OCI-LY7 (cell line): Measurements from ENCODE around the gene TMEM9B. TPM values are rescaled to one million over a fixed set of nuclear protein-coding genes. Genes with fewer than 3 reads are reported as not detected.

Source experiments
- BruUV-seq: library from RNA; stranded (reverse); fragments of 400-500 nt; replicated peaks from 2 replicates; lab custom pipeline; 2021; lab: Mats Ljungman, UMichigan
- CTCF ChIA-PET: fragments of 300-600 bp; sonication (Branson Sonifier 250); formaldehyde crosslinking; loops from one replicate; lab custom pipeline; 2022; ENCODE audit warnings: antibody characterized with exemption; ENCODE audit not compliant: unreplicated experiment; lab: Charles Lee
- POLR2A ChIA-PET: fragments of 300-600 bp; sonication (Branson Sonifier 250); formaldehyde crosslinking; loops from one replicate; lab custom pipeline; 2022; ENCODE audit warnings: antibody characterized with exemption; lab: Charles Lee
- DNase-seq: peaks from one replicate; pipeline ENCODE4 v3.0.0-alpha.2; 2015; ENCODE audit warnings: low spot score
- H2AFZ ChIP-seq: fragments of 200-600 bp; sonication (generic), shearing (Covaris generic); 2 replicates; pipeline ENCODE4 v1.6.1; 2014; ENCODE audit warnings: mild to moderate bottlenecking, antibody characterized with exemption, low read length, moderate library complexity
- H3K27ac ChIP-seq: fragments of 200-600 bp; sonication (generic); 2 replicates; pipeline ENCODE4 v1.5.1; 2014; ENCODE audit warnings: mixed run types, low read depth, mild to moderate bottlenecking, moderate library complexity, low read length, inconsistent platforms; ENCODE audit not compliant: poor library complexity, severe bottlenecking
- H3K36me3 ChIP-seq: fragments of 200-600 bp; sonication (generic); 2 replicates; pipeline ENCODE4 v1.6.1; 2014; ENCODE audit warnings: mild to moderate bottlenecking, antibody characterized with exemption, low read length, moderate library complexity, mixed read lengths; ENCODE audit not compliant: insufficient read depth
- H3K4me1 ChIP-seq: fragments of 200-600 bp; sonication (generic); 2 replicates; pipeline ENCODE4 v1.5.1; 2014; ENCODE audit warnings: mild to moderate bottlenecking, low read length; ENCODE audit not compliant: insufficient read depth, poor library complexity, severe bottlenecking
- H3K4me2 ChIP-seq: fragments of 200-600 bp; sonication (generic); 2 replicates; pipeline ENCODE4 v1.6.1; 2014; ENCODE audit warnings: mild to moderate bottlenecking, low read length
- H3K4me3 ChIP-seq: fragments of 200-600 bp; sonication (generic); 2 replicates; pipeline ENCODE4 v1.5.1; 2014; ENCODE audit warnings: mild to moderate bottlenecking, low read depth, low read length; ENCODE audit not compliant: poor library complexity, severe bottlenecking
- H3K79me2 ChIP-seq: fragments of 200-600 bp; sonication (generic); 2 replicates; pipeline ENCODE4 v1.6.1; 2016; ENCODE audit warnings: low read depth, mild to moderate bottlenecking, low read length, moderate library complexity, mixed read lengths; ENCODE audit not compliant: insufficient read depth
- H3K9me2 ChIP-seq: fragments of 200-600 bp; sonication (generic); 2 replicates; pipeline ENCODE4 v1.6.1; 2016; ENCODE audit warnings: mild to moderate bottlenecking, low read length, mixed read lengths; ENCODE audit not compliant: insufficient read depth
- H3K9me3 ChIP-seq: fragments of 200-600 bp; sonication (generic); 2 replicates; pipeline ENCODE4 v1.6.1; 2014; ENCODE audit warnings: mild to moderate bottlenecking, mixed run types, low read length, mixed read lengths
- H4K20me1 ChIP-seq: fragments of 200-600 bp; sonication (generic); 2 replicates; pipeline ENCODE4 v1.6.1; 2014; ENCODE audit warnings: mild to moderate bottlenecking, antibody characterized with exemption, low read length, moderate library complexity, mixed read lengths; ENCODE audit not compliant: insufficient read depth
- EZH2phosphoT487 ChIP-seq: fragments of 200-600 bp; sonication (generic); IDR thresholded peaks from 2 replicates; pipeline ENCODE4 v1.6.1; 2018; ENCODE audit warnings: low read depth, borderline replicate concordance, mild to moderate bottlenecking, mixed run types, antibody characterized with exemption, low read length, moderate library complexity, mixed read lengths
- intact Hi-C: fragments of 100-400 bp; cut with micrococcal nuclease; formaldehyde crosslinking; loops from one replicate; pipeline ENCODE4 v1.10.0; 2022; ENCODE audit not compliant: unreplicated experiment
- total RNA-seq, 2 experiments: library from RNA; depleted of rRNA in 1 of 2; stranded (reverse); fragments of >200 nt in 1 of 2; shearing (Covaris generic) in 1 of 2; gene quantifications; 2 replicates each; pipeline ENCODE4 v1.2.3, GENCODE V29; 2014 to 2022
- TF ChIP-seq, protein P1 (sequence below): fragments of 200-600 bp; sonication (generic); conservative IDR thresholded peaks from 2 replicates; pipeline ENCODE4 v1.5.1; 2014; ENCODE audit warnings: mild to moderate bottlenecking, antibody characterized with exemption, low read length, moderate library complexity, mixed read lengths

TMEM9B gene
- total RNA-seq, 2 experiments from 2014 or later: 13.0 to 13.4 TPM

DNA sequence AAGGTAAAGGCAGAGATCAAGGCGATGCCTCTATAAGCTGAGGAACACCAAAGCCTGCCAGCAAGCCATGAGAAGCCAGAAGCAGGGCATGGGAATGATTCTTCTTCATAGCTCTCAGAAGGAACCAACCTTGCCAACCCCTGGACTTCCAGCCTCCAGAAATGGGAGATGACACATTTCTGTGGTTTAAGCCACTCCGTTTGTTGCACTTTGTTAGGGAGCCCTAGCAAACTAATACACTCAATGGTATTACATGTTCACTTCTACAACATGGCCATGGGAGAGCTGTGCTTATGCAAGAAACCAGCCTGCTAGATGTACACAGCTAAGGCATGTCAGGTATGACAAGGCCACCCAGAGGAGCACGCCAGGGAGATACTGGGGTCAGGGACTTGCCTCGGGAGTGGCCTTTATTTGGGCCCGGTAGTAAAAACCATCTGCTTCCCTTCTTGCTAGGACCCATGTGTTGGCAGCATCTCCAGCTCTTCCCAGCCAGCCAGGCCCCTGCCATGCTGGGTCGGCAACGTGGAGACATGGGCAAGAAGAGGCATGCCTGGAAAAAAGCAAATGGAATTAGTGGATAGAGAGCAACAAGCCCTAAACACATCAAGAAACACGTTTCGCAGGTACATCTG lies 35.1 kb downstream of the TMEM9B start:
- no peak overlapping the region for H3K4me2 ChIP-seq
- no peaks in the 10 kb centered on the region for H3K36me3 ChIP-seq
- POLR2A ChIA-PET: no interaction called here
- no peak overlapping the region for H3K4me3 ChIP-seq
- intact Hi-C loops: no loop called here
- no peaks in the 10 kb centered on the region for H3K79me2 ChIP-seq
- CTCF ChIA-PET: no interaction called here
- no peaks in the 10 kb centered on the region for H3K9me3 ChIP-seq
- no peaks in the 10 kb centered on the region for H3K4me1 ChIP-seq
- no peak overlapping the region for H2AFZ ChIP-seq
- TF ChIP-seq, protein P1, sequence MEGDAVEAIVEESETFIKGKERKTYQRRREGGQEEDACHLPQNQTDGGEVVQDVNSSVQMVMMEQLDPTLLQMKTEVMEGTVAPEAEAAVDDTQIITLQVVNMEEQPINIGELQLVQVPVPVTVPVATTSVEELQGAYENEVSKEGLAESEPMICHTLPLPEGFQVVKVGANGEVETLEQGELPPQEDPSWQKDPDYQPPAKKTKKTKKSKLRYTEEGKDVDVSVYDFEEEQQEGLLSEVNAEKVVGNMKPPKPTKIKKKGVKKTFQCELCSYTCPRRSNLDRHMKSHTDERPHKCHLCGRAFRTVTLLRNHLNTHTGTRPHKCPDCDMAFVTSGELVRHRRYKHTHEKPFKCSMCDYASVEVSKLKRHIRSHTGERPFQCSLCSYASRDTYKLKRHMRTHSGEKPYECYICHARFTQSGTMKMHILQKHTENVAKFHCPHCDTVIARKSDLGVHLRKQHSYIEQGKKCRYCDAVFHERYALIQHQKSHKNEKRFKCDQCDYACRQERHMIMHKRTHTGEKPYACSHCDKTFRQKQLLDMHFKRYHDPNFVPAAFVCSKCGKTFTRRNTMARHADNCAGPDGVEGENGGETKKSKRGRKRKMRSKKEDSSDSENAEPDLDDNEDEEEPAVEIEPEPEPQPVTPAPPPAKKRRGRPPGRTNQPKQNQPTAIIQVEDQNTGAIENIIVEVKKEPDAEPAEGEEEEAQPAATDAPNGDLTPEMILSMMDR: no peak
- TF ChIP-seq EZH2phosphoT487: no peak
- H3K9me2 ChIP-seq: no peaks in the 10 kb centered on the region
- no peak overlapping the region for H3K27ac ChIP-seq
- H4K20me1 ChIP-seq: no peaks in the 10 kb centered on the region
- no peak for DNase-seq
- no TSS peak for BruUV-seq

DNA sequence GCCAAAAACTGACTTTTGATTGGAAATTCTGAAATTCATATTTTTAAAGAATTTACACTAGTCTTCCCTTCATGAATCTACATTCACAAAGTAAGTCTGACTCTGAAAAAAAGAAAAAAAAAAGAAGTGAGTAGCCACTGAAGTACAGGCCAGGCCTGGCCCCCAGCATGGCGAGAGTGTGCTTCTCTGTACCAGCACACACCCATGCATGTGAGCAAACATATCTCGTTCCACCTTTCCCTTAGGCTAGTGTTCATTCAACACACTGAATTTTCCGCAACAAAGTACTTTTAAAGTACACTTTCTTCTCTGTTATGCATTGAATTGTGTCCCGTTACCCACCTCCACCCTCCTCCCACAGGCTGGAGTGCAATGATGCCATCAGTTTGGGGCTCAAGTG lies 36.0 kb downstream of the TMEM9B start:
- H3K9me3 ChIP-seq: no peaks in the 10 kb centered on the region
- no peaks in the 10 kb centered on the region for H3K4me1 ChIP-seq
- TF ChIP-seq EZH2phosphoT487: no peak
- TF ChIP-seq, protein P1: no peak
- peaks cover under 1% of the 10 kb centered on the region; the same call in 1 of the 2 replicates for H3K36me3 ChIP-seq
- H2AFZ ChIP-seq: no peak overlapping the region
- no peak overlapping the region for H3K27ac ChIP-seq
- CTCF ChIA-PET: no interaction called here
- no peak overlapping the region for H3K4me3 ChIP-seq
- no peaks in the 10 kb centered on the region for H4K20me1 ChIP-seq
- H3K79me2 ChIP-seq: no peaks in the 10 kb centered on the region
- DNase-seq: no peak
- POLR2A ChIA-PET: no interaction called here
- H3K9me2 ChIP-seq: no peaks in the 10 kb centered on the region
- intact Hi-C loops: no loop called here
- no TSS peak for BruUV-seq
- H3K4me2 ChIP-seq: no peak overlapping the region

DNA sequence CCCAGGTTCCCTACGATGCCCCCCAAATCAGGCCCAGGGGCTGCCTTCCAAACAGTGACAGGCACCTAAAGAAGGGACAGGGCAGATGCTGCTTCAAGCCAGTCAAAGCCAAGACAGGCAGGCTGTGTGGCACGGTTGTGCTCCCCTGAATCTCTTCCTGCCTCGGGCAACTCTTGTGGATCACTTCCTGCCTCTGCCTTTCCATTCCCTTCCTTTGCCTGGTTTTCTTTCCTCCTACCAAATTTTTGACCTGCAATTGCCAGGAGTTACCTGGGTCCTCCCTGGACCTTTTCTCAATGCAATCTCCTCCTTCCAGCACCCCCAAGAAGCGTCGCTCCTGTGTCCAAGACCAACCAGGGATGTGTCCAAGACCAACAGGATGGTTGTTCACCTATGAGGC lies 37.0 kb downstream of the TMEM9B start:
- H3K9me3 ChIP-seq: no peaks in the 10 kb centered on the region
- no peak overlapping the region for H2AFZ ChIP-seq
- CTCF ChIA-PET: no interaction called here
- H3K4me1 ChIP-seq: no peaks in the 10 kb centered on the region
- no peak for DNase-seq
- H4K20me1 ChIP-seq: no peaks in the 10 kb centered on the region
- no peak overlapping the region for H3K4me3 ChIP-seq
- intact Hi-C loops: no loop called here
- peaks cover 10% of the 10 kb centered on the region; the same call in 1 of the 2 replicates for H3K36me3 ChIP-seq
- no peak overlapping the region for H3K27ac ChIP-seq
- POLR2A ChIA-PET: no interaction called here
- TF ChIP-seq, protein P1: no peak
- TF ChIP-seq EZH2phosphoT487: no peak
- BruUV-seq: no TSS peak
- H3K9me2 ChIP-seq: no peaks in the 10 kb centered on the region
- no peaks in the 10 kb centered on the region for H3K79me2 ChIP-seq
- no peak overlapping the region for H3K4me2 ChIP-seq
